HAP-1 (cell line): ENCODE measurements around the gene TOMM22.

Source experiments
- DNase-seq, 2 experiments: peaks; one replicate each; pipeline ENCODE4 v3.0.0-alpha.2; 2016 to 2020; ENCODE audit warnings: low spot score in 2 of 2
- H3K27me3 ChIP-seq: fragments of 250-450 bp; sonication (Bioruptor Pico); 2 replicates; pipeline ENCODE4 v1.5.1; 2020; ENCODE audit warnings: low read depth, mild to moderate bottlenecking, moderate library complexity
- H3K36me3 ChIP-seq: fragments of 250-450 bp; sonication (Bioruptor Pico); replicated peaks from 2 replicates; pipeline ENCODE4 v1.5.1; 2020; ENCODE audit warnings: mild to moderate bottlenecking
- H3K4me1 ChIP-seq: fragments of 250-450 bp; sonication (Bioruptor Pico); 2 replicates; pipeline ENCODE4 v1.5.1; 2020; ENCODE audit warnings: mild to moderate bottlenecking
- H3K4me3 ChIP-seq: fragments of 250-450 bp; sonication (Bioruptor Pico); 2 replicates; pipeline ENCODE4 v1.5.1; 2020; ENCODE audit warnings: mild to moderate bottlenecking, moderate library complexity
- H3K9me3 ChIP-seq: fragments of 250-450 bp; sonication (Bioruptor Pico); 2 replicates; pipeline ENCODE4 v1.5.1; 2020; ENCODE audit warnings: mild to moderate bottlenecking, moderate library complexity
- in situ Hi-C: fragments of 300-500 bp; cut with MboI; formaldehyde crosslinking; loops from 3 replicates; pipeline ENCODE4 v1.14.3; 2020; ENCODE audit warnings: low sequenced_read_pairs, inconsistent platforms, mixed read lengths

The TOMM22 gene

GRCh38 chr22:38657045-38657909 is 24.5 kb upstream of the TOMM22 start:
- Histone ChIP-seq H3K4me3 (peak overlapping the region; percentile 78), H3K27me3 (no peaks in the 10 kb centered on the region), H3K4me1 (peaks cover 8% of the 10 kb centered on the region), H3K9me3 (no peaks in the 10 kb centered on the region), H3K36me3 (no peaks in the 10 kb centered on the region)
- DNase-seq, result peak in 1 of 2 experiments; percentile 52
- in situ Hi-C loops, result no loop called here

- Histone ChIP-seq H3K4me1 (no peaks in the 10 kb centered on the region), H3K27me3 (no peaks in the 10 kb centered on the region), H3K4me3 (no peak overlapping the region), H3K9me3 (no peaks in the 10 kb centered on the region), H3K36me3 (peaks cover 12% of the 10 kb centered on the region)
- in situ Hi-C loops, result no loop called here
- DNase-seq, result no peak
Observed at GRCh38 chr22:38674888-38675287, 6.9 kb upstream of the TOMM22 start.

GRCh38 chr22:38675833-38676232 is 5.9 kb upstream of the TOMM22 start:
- H3K4me1 ChIP-seq, result no peaks in the 10 kb centered on the region
- H3K36me3 ChIP-seq, result peaks cover 8% of the 10 kb centered on the region
- no peak overlapping the region for H3K4me3 ChIP-seq
- in situ Hi-C loops, result no loop called here
- H3K27me3 ChIP-seq, result no peaks in the 10 kb centered on the region
- no peak for DNase-seq
- H3K9me3 ChIP-seq, result no peaks in the 10 kb centered on the region

GRCh38 chr22:38684895-38685294 is 3.1 kb downstream of the TOMM22 start:
- no peak for DNase-seq
- Histone ChIP-seq H3K36me3 (peaks cover 70% of the 10 kb centered on the region), H3K9me3 (no peaks in the 10 kb centered on the region), H3K4me1 (peaks cover 8% of the 10 kb centered on the region), H3K27me3 (no peaks in the 10 kb centered on the region), H3K4me3 (no peak overlapping the region)
- in situ Hi-C loops, result no loop called here

- DNase-seq, result no peak
- in situ Hi-C loops, result no loop called here
- H3K4me3 ChIP-seq, result no peak overlapping the region
- no peaks in the 10 kb centered on the region for H3K9me3 ChIP-seq
- no peaks in the 10 kb centered on the region for H3K27me3 ChIP-seq
- peaks cover 8% of the 10 kb centered on the region for H3K4me1 ChIP-seq
- H3K36me3 ChIP-seq, result peaks cover 75% of the 10 kb centered on the region
Observed at GRCh38 chr22:38685761-38686160, 4.0 kb downstream of the TOMM22 start.

- Histone ChIP-seq H3K4me3 (no peak overlapping the region), H3K36me3 (peaks cover 70% of the 10 kb centered on the region), H3K9me3 (no peaks in the 10 kb centered on the region), H3K27me3 (no peaks in the 10 kb centered on the region), H3K4me1 (no peaks in the 10 kb centered on the region)
- in situ Hi-C loops, result no loop called here
- DNase-seq, result no peak
Observed at GRCh38 chr22:38689651-38690050, 7.9 kb downstream of the TOMM22 start.

- peaks cover 18% of the 10 kb centered on the region for H3K4me1 ChIP-seq
- H3K27me3 ChIP-seq, result no peaks in the 10 kb centered on the region
- H3K36me3 ChIP-seq, result peaks cover 44% of the 10 kb centered on the region
- in situ Hi-C loops, result no loop called here
- no peaks in the 10 kb centered on the region for H3K9me3 ChIP-seq
- DNase-seq, result no peak
- no peak overlapping the region for H3K4me3 ChIP-seq
Observed at GRCh38 chr22:38694049-38694448, 12.3 kb downstream of the TOMM22 start.

- Histone ChIP-seq H3K4me1 (peaks cover 18% of the 10 kb centered on the region), H3K27me3 (no peaks in the 10 kb centered on the region), H3K4me3 (no peak overlapping the region), H3K9me3 (no peaks in the 10 kb centered on the region), H3K36me3 (peaks cover 36% of the 10 kb centered on the region)
- in situ Hi-C loops, result no loop called here
- no peak for DNase-seq
Observed at GRCh38 chr22:38694940-38695339, 13.2 kb downstream of the TOMM22 start.

GRCh38 chr22:38696606-38697424 is 15.1 kb downstream of the TOMM22 start:
- Histone ChIP-seq H3K9me3 (no peaks in the 10 kb centered on the region), H3K4me1 (peaks cover 22% of the 10 kb centered on the region), H3K4me3 (no peak overlapping the region), H3K27me3 (no peaks in the 10 kb centered on the region), H3K36me3 (peaks cover 23% of the 10 kb centered on the region)
- no peak for DNase-seq
- in situ Hi-C loops, result no loop called here

- H3K27me3 ChIP-seq, result no peaks in the 10 kb centered on the region
- H3K9me3 ChIP-seq, result no peaks in the 10 kb centered on the region
- no peak for DNase-seq
- peaks cover 23% of the 10 kb centered on the region for H3K36me3 ChIP-seq
- in situ Hi-C loops, result no loop called here
- peaks cover 26% of the 10 kb centered on the region for H3K4me1 ChIP-seq
- H3K4me3 ChIP-seq, result peak overlapping the region; percentile 53; the same call in 1 of the 2 replicates
Observed at GRCh38 chr22:38697425-38698089, 15.8 kb downstream of the TOMM22 start.

- DNase-seq, result no peak
- Histone ChIP-seq H3K9me3 (no peaks in the 10 kb centered on the region), H3K36me3 (peaks cover 14% of the 10 kb centered on the region), H3K4me1 (peaks cover 33% of the 10 kb centered on the region), H3K4me3 (peak overlapping the region; percentile 53), H3K27me3 (no peaks in the 10 kb centered on the region)
- in situ Hi-C loops, result no loop called here
Observed at GRCh38 chr22:38698407-38699094, 16.8 kb downstream of the TOMM22 start.

GRCh38 chr22:38699143-38699542 is 17.4 kb downstream of the TOMM22 start:
- Histone ChIP-seq H3K27me3 (no peaks in the 10 kb centered on the region), H3K4me3 (peak overlapping the region; percentile 53), H3K36me3 (peaks cover 14% of the 10 kb centered on the region), H3K4me1 (peaks cover 37% of the 10 kb centered on the region), H3K9me3 (no peaks in the 10 kb centered on the region)
- in situ Hi-C loops, result no loop called here
- DNase-seq, result no peak

- Histone ChIP-seq H3K27me3 (no peaks in the 10 kb centered on the region), H3K4me1 (peaks cover 42% of the 10 kb centered on the region), H3K4me3 (peak overlapping the region; percentile 53), H3K9me3 (no peaks in the 10 kb centered on the region), H3K36me3 (peaks cover 14% of the 10 kb centered on the region)
- in situ Hi-C loops, result no loop called here
- no peak for DNase-seq
Observed at GRCh38 chr22:38699784-38700183, 18.0 kb downstream of the TOMM22 start.
